ENCODE measurements around the gene SAPCD1.

DNA sequence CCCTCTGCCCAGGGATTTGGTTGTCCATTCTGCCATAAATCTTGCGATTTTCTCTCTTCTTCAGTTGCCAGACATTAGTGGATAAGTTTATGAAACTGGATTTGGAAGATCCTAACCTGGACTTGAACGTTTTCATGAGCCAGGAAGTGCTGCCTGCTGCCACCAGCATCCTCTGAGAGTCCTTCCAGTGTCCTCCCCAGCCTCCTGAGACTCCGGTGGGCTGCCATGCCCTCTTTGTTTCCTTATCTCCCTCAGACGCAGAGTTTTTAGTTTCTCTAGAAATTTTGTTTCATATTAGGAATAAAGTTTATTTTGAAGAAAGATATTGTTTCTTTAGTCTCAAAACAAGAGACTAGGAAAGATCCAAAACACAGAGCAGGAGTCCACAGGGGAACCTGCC lies at the start of gene SAPCD1:
- TF ChIP-seq FOXK2 (IDR thresholded peaks at IDR 0.05) (no peak), SUZ12 (IDR thresholded peaks at IDR 0.05) (no peak), L3MBTL2 (conservative IDR thresholded peaks at IDR 0.05) (no peak), ARNT (IDR thresholded peaks at IDR 0.05) (no peak)
- TF ChIP-seq, protein P1, sequence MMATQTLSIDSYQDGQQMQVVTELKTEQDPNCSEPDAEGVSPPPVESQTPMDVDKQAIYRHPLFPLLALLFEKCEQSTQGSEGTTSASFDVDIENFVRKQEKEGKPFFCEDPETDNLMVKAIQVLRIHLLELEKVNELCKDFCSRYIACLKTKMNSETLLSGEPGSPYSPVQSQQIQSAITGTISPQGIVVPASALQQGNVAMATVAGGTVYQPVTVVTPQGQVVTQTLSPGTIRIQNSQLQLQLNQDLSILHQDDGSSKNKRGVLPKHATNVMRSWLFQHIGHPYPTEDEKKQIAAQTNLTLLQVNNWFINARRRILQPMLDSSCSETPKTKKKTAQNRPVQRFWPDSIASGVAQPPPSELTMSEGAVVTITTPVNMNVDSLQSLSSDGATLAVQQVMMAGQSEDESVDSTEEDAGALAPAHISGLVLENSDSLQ (IDR thresholded peaks at IDR 0.05), result no peak
